ENCODE results near the gene GDI2. TPM values are rescaled to one million over a fixed set of nuclear protein-coding genes. Genes with fewer than 3 reads are reported as not detected.
"Not testable (repeated sequence)": the region's sequence is repeated elsewhere in the genome, so short reads cannot be mapped to it uniquely, and the experiment has no call there.

The GDI2 gene
- 581 and 665 TPM in 2 replicates for total RNA-seq

GRCh38 chr10:5813341-5814109 is at the start of gene GDI2:
Gene GDI2, minus strand, starts transcription at chr10:5813434. Its CDS starts 176 bp downstream, at chr10:5813258.
- DNase-seq: peak; percentile 96

GRCh38 chr10:5862360-5862961 is 49.2 kb upstream of the GDI2 start:
- DNase-seq: no peak

GRCh38 chr10:5860066-5860465 is 46.8 kb upstream of the GDI2 start:
- DNase-seq: no peak

- no peak for DNase-seq
Measured at GRCh38 chr10:5858811-5859210, 45.6 kb upstream of the GDI2 start.

- no peak for DNase-seq
Measured at GRCh38 chr10:5856701-5857004, 43.4 kb upstream of the GDI2 start.

GRCh38 chr10:5855979-5856700 is 42.9 kb upstream of the GDI2 start:
- no peak for DNase-seq

- no peak for DNase-seq
Measured at GRCh38 chr10:5854131-5854475, 40.9 kb upstream of the GDI2 start.

- not testable (repeated sequence) for DNase-seq
Measured at GRCh38 chr10:5846667-5847066, 33.4 kb upstream of the GDI2 start.

GRCh38 chr10:5844345-5845055 is 31.3 kb upstream of the GDI2 start:
- DNase-seq: no peak

- no peak for DNase-seq
Measured at GRCh38 chr10:5843686-5844344, 30.6 kb upstream of the GDI2 start.

- no peak for DNase-seq
Measured at GRCh38 chr10:5841965-5842364, 28.7 kb upstream of the GDI2 start.

GRCh38 chr10:5840314-5841307 is 27.4 kb upstream of the GDI2 start:
- DNase-seq: peak; percentile 63

GRCh38 chr10:5836181-5836580 is 22.9 kb upstream of the GDI2 start:
- not testable (repeated sequence) for DNase-seq

GRCh38 chr10:5835446-5836095 is 22.3 kb upstream of the GDI2 start:
- DNase-seq: no peak

GRCh38 chr10:5833814-5834213 is 20.6 kb upstream of the GDI2 start:
- no peak for DNase-seq

- DNase-seq: no peak
Measured at GRCh38 chr10:5832946-5833345, 19.7 kb upstream of the GDI2 start.

- DNase-seq: no peak
Measured at GRCh38 chr10:5831446-5831782, 18.2 kb upstream of the GDI2 start.

GRCh38 chr10:5830629-5831445 is 17.6 kb upstream of the GDI2 start:
- DNase-seq: no peak

- DNase-seq: no peak
Measured at GRCh38 chr10:5829267-5829666, 16.0 kb upstream of the GDI2 start.

- no peak for DNase-seq
Measured at GRCh38 chr10:5828725-5829124, 15.5 kb upstream of the GDI2 start.
